ENCODE data around the gene LAIR1.

Gene LAIR1

GRCh38 chr19:54316746-54317107 lies 48.0 kb downstream of the LAIR1 start:
- DNase-seq = no peak

DNA sequence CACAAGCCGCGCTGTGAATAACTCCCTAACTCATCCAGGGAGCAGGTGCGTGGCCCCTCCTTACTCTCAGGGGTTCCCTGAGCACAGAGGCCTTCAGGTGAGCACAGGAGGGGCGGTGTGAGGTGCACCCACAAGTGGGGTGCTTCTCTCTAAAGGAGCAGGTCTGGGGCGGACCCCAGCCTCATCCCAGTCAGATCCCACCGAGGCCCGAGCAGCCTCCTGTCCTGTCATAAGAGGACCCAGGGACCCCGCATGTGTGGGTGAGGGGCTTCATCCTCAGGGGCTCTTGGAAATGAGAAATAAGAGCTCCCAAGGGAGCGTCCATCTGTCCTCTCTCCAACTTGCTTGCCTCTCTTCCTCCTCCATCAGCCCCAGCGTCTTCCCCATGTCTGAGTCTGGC lies 48.8 kb downstream of the LAIR1 start:
- DNase-seq = no peak

GRCh38 chr19:54312436-54313377 lies 52.0 kb downstream of the LAIR1 start, which contains the start of gene LILRA5:
Gene LILRA5 (minus strand): TSS chr19:54313166. CDS start chr19:54313019, 147 bp downstream.
- DNase-seq = no peak

- no peak for DNase-seq
Measured at GRCh38 chr19:54312011-54312410, 52.7 kb downstream of the LAIR1 start.

DNA sequence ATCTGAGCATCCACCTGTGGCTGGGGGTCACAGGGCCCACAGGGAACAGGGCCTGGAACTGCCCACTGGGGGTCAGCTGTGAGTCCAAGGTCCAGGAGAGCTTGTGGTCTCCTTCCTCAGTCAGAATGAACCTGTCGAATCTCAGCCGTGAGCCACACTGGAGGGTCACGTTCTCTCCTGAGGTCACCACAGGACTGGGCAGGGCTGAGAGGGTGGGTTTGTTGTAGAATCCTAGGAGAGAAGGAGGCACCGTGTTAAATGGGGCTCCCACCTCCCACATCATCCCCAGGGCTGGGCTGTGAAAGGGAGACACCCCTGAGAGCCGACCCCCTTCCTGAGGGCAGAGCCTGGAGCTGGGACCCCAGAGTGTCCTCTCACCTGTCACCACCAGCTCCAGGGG lies 53.2 kb downstream of the LAIR1 start:
- DNase-seq = no peak

DNA sequence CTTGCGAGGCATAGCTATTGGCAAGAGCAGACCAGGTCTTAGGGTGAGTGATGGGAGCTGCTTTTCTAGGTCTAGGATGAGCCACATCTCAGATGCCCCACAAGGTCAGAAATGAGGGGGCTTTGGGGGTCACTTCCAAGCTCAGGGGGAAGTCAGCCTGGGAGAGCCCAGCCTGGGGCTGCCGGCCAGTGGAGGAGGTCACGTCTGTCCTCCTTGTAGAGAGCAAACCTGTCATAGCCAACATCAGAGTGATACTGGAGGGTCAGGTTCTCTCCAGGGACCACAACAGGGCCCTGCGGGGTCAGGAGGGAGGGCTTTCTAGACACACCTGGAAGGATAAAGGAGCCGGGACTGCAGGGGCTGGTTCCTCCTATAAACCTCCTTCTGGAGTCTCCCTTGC lies 54.2 kb downstream of the LAIR1 start:
- no peak for DNase-seq

- no peak for DNase-seq
Measured at GRCh38 chr19:54309811-54310210, 54.9 kb downstream of the LAIR1 start.

- no peak for DNase-seq
Measured at GRCh38 chr19:54307389-54308020, 57.2 kb downstream of the LAIR1 start.

GRCh38 chr19:54305141-54305540 lies 59.6 kb downstream of the LAIR1 start:
- no peak for DNase-seq

DNA sequence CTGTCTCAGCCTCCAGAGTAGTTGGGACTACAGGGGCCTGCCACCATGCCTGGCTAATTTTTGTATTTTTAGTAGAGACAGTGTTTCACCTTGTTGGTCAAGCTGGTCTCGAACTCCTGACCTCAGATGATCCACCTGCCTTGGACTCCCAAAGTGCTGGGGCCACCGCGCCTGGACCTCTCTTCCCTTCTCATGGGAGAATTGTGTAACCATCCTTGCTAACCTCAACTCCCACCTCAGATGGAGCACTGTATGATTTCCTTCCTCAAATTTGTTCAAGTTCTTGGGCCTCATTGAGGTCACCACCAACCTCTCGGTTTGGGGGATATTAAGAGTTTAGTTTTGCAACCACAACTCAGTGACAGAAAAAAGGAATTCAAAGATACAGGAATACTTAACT lies 62.5 kb downstream of the LAIR1 start:
- DNase-seq = no peak
